ENCODE data around the gene CTAGE9. TPM values are rescaled to one million over a fixed set of nuclear protein-coding genes. Genes with fewer than 3 reads are reported as not detected.

The CTAGE9 gene
- total RNA-seq, 1 experiment from 2014 or later = not detected

GRCh38 chr6:131736003-131736596 lies 25.3 kb upstream of the CTAGE9 start:
- no peak overlapping the region for H3T11ph ChIP-seq (ENCODE audit: low read length)
- H4K20me1 ChIP-seq (ENCODE audit: control insufficient read depth, insufficient read depth, insufficient read length) = no peaks in the 10 kb centered on the region
- Mint-ChIP-seq H3K4me1 (peaks cover 0 to 3% of the 10 kb centered on the region in 2 experiments; a peak in 2 of 4 replicates), H3K9me3 (no peaks in the 10 kb centered on the region), H3K27ac (no peak overlapping the region), H3K36me3 (ENCODE audit: insufficient read depth in 1 of 3, low read depth in 3 of 3) (no peaks in the 10 kb centered on the region), H3K4me3 (no peak overlapping the region), H3K27me3 (ENCODE audit: low read depth) (peaks cover 4% of the 10 kb centered on the region; the same call in 1 of the 2 replicates)
- H3K27me3 ChIP-seq (ENCODE audit: insufficient read depth, low read length) = no peaks in the 10 kb centered on the region; the same call in 1 of the 2 replicates
- no peak overlapping the region for H2AFZ ChIP-seq (ENCODE audit: low read length)
- no CpG with 5 or more reads among the region's 9 CpGs for WGBS (ENCODE audit: extremely low coverage, insufficient read length, low lambda C conversion rate)
- H2BK120ac ChIP-seq (ENCODE audit: low read depth, low read length, poor library complexity, severe bottlenecking) = no peak overlapping the region
- no peak overlapping the region for H3K27ac ChIP-seq (ENCODE audit: insufficient read length, low read depth, low read length)
- no peak overlapping the region for H3K14ac ChIP-seq (ENCODE audit: insufficient read depth, low read length)
- H3K4me1 ChIP-seq (ENCODE audit: insufficient read depth, low read length) = no peaks in the 10 kb centered on the region
- H4K8ac ChIP-seq (replicated peaks; ENCODE audit: insufficient read length, low read depth, low read length) = no peak overlapping the region
- H2BK12ac ChIP-seq (ENCODE audit: insufficient read length, low read depth, low read length) = no peak overlapping the region
- H3K79me2 ChIP-seq (ENCODE audit: insufficient read depth, low read length) = no peaks in the 10 kb centered on the region
- H3K23me2 ChIP-seq (ENCODE audit: insufficient read length, low read depth, low read length, poor library complexity, severe bottlenecking) = no peaks in the 10 kb centered on the region
- H2BK20ac ChIP-seq (ENCODE audit: low read depth, low read length, poor library complexity, severe bottlenecking) = no peak overlapping the region
- H2BK15ac ChIP-seq (ENCODE audit: low read depth, low read length) = no peak overlapping the region
- H3K18ac ChIP-seq (ENCODE audit: insufficient read length, low read depth, low read length) = no peak overlapping the region
- TF ChIP-seq CTCF (conservative IDR thresholded peaks at IDR 0.05) = no peak
- no peak overlapping the region for H2AK5ac ChIP-seq (ENCODE audit: insufficient read length, low read length)
- no peak overlapping the region for H4K5ac ChIP-seq (ENCODE audit: insufficient read length, low read depth, low read length)
- no peak overlapping the region for H3K56ac ChIP-seq (ENCODE audit: insufficient read length, low read depth, low read length)
- H3K23ac ChIP-seq (ENCODE audit: insufficient read length, low read depth, low read length) = no peak overlapping the region
- H3K9ac ChIP-seq (ENCODE audit: extremely low read depth, insufficient read length, low read length) = no peak overlapping the region
- H3K79me1 ChIP-seq (ENCODE audit: insufficient read depth, low read depth, low read length, poor library complexity, severe bottlenecking) = no peaks in the 10 kb centered on the region
- H4K91ac ChIP-seq (ENCODE audit: insufficient read length, low read depth, low read length) = no peak overlapping the region
- H3K9me3 ChIP-seq (ENCODE audit: control insufficient read depth, low read depth, low read length) = no peaks in the 10 kb centered on the region
- no peak overlapping the region for H3K4me2 ChIP-seq (ENCODE audit: insufficient read depth, insufficient read length, low read length)
- no peak overlapping the region for H3K4ac ChIP-seq (ENCODE audit: low read depth, low read length)
- H2BK5ac ChIP-seq (ENCODE audit: insufficient read length, low read length) = no peak overlapping the region
- no peak for DNase-seq
